RPMI7951 (cell line): ENCODE measurements around the gene IL17RD. TPM values are rescaled to one million over a fixed set of nuclear protein-coding genes. Genes with fewer than 3 reads are reported as not detected.

Source experiments
- DNase-seq: peaks from one replicate; pipeline ENCODE4 v3.0.0-alpha.2; 2012; ENCODE audit warnings: low read depth
- total RNA-seq: library from RNA; depleted of rRNA; stranded (reverse); fragments of >200 nt; shearing (Covaris generic); gene quantifications from 2 replicates; pipeline ENCODE4 v1.2.3, GENCODE V29; 2014

IL17RD gene
- total RNA-seq, 1 experiment from 2014 or later: 8.8 TPM

DNA sequence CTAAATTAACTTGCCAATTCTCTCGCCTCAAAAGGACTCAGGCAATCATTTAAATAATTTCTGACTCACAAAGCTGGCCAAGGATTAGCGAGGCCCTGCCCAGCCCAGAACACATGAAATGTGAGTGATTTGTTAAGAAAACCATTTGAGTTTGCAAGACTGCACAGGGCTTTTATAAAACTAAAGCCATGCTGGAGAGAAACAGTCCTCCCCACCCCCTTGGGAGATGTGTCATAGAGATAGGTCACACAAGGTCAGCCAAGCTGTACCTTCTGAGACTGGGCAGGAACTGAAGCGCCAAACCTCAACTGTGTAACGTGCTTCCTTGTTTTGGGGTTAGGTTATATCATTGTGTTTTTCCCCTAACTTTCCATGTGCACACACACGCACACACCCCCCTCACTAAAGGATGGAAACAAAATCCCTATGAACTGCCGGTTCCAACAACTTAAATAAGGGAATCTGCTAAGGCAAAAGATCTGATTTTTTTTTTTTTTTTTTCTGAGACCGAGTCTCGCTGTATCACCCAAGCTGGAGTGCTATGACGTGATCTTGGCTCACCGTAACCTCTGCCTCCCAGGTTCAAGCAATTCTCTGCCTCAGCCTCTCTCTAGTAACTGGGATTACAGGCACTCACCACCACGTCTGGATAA, 96.6 kb downstream of the IL17RD start:
- peak; percentile 92 for DNase-seq

DNA sequence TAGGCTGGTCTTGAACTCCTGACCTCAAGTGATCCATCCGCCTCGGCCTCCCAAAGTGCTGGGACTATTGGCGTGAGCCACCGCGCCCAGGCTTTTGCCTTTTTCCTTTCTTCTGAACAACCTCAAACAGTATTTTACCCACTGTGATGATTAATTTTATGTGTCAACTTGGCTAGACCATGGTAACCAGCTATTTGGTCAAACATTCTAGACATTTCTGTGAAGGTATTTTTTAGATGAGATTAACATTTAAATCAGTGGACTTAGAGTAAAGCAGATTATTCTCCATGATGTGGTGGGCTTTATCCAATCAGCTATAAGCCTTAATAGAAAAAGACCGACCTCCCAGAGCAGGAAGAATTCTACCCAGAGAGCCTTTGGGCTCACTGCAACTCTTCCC, 98.7 kb downstream of the IL17RD start:
- no peak for DNase-seq

DNA sequence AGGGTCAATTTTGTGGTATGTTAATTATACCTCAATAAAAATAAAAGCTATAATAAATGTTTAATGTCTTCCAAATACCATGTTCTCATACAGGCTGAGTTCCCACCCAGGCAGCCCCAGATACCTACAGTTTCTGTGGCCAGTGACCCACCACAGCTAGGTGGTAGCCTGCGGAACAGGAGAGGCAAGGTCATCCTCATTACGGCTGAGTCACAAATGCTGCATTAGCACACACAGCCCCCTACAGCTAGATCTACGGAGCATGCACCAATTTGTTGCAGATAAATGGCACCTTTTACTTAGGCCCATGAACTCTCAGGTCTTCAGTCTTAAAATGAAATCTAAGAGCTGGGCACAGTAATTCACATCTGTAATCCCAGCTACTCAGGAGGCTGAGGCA, 99.6 kb downstream of the IL17RD start:
- DNase-seq: no peak

DNA sequence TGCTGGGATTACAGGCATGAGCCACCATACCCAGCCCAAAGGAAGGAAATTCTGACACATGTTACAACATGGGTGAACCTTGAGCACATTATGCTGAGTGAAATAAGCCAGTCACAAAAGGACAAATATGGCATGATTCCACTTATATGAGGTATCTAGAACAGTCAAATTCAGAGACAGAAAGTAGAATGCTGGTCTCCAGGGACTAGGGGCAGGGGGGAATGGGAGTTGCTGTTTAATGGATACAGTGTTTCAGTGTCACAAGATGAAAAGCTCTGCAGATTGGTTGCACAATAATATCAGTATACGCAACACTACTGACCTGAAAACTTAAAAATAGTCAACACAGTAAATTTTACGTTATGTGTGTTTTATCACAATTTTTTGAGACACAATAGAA, 100.6 kb downstream of the IL17RD start:
- no peak for DNase-seq

DNA sequence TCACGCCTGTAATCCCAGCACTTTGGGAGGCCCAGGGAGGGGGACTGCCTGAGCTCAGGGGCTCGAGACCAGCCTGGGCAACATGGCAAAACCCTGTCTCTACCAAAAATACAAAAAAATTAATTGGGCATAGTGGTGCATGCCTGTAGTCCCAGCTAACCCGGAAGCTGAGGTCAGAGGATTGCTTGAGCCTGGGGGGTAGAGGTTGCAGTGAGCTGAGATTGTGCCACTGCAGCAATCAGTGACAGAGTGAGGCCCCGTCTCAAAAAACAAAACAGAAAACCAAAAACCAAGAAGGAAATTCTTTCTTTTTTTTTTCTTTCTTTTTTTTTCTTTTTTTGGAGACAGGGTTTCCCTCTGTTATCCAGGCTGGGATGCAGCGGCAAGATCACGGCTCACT, 101.2 kb downstream of the IL17RD start:
- DNase-seq: no peak

DNA sequence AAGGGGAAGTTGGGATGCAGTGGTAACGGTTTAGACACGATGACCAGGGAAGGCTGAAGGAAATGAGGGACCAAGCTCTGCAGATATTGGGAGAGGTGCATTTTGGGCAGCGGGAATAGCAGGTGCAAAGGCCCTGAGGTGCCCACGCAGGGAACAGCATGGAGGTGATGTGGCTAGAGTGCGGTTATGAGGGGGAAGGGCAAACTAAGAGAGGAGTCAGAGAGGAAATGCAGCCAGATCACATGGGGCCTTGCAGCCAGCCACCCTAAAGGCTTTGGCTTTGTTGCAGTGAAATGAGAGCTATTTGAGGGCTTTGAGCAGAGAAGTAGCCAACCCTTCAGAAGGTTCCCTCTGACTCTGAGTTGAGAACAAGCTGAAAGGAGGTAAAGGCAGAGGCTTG, 102.1 kb downstream of the IL17RD start:
- DNase-seq: no peak

DNA sequence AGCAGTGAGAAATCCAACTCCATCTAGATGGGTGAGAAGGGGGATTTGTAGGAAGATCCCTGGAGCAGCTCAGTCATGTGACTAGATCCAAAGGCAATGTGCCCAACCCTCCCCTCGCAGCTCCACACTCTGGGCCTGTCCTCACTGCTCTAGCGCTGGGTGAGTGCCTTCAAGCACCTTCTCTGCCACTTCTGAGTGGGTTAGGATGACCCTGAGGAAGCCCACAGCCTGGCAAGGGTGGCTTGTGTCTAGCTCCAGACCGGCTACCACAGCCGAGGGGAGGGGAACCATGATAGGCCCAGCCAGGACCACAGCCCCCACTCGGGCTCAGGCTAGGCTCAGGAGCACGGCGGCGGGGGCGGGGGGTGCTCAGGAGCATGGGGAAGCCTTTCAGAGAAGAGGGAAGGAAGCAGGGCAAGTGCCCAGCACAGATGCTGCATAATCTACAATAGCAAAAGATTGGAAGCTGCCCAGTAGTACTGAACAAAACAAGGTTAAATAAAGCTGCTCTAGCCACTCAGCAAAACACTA, 103.0 kb downstream of the IL17RD start:
- no peak for DNase-seq

DNA sequence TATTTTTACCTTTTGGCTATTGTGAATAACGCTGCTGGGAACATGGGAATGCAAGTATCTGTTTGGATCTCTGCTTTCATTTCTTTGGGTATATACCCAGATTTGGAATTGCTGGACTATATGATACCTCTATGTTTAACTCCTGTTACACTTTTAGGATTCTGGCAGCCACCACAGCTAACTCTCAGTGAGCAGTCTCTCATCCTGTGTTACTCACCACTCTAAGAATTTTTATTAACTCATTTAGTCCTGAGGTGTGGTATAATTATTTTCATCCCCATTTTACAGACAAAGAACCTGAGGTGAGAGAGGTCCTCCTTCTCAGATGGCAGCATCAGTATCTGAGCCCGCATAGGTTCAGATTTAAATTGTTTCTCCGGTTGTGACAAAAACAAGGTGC, 103.6 kb downstream of the IL17RD start:
- DNase-seq: no peak

DNA sequence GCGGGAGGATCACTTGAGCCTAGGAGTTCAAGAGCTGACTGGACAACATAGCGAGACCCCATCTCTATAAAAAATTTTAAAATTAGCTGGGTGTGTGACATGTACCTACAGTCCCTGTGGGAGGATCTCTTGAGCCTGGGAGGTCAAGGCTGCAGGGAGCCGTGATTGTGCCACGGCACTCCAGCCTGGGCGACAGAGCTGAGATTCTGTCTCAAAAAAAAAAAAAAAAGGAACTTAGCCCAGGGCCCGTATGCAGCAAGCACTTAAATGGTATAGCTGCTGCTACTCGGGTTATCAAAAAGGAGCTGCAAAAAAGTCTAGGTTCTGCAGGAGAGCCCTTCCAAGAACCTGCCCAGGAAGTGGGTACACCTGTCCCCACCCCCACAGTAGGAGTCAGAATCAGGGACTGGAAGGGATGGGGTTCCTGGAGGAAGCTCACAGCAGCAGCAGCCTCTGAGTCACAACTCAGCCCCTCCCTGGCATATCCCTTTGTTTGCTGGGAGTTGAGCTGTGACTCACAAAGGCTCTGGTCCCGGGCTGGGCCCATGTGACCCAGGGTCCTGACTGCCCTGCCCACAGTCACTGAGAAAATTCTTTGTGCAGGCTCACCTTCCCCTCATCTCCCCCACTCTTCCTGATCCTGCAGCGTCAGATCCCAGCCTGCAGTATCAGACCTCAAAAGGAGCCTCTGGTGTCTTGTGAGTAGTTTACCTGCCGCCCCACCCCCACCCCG, 104.9 kb downstream of the IL17RD start, which contains the start of gene SPATA12:
Gene SPATA12 (plus strand): TSS at position 576 of the 733 bp plus-strand sequence. CDS start 13,031 bp downstream, outside the sequence.
- DNase-seq: peak; percentile 93

DNA sequence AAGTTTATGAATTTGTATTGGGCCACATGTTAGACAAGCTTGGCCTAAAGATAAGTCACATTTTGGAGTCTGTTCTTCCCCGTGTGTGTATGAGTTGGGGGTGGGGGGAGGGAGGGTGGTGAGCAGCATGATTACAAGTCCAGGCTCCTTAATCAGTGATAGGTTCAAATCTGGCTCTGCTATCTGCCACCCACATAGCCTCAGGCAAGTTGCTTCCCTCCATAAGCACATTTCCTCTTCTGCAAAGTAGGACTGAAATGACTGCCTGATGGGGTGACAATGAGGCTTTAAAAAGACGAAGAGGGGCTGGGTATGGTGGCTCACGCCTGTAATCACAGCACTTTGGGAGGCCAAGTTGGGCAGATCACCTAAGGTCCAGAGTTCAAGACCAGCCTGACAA, 105.7 kb downstream of the IL17RD start:
- DNase-seq: peak; percentile 76

DNA sequence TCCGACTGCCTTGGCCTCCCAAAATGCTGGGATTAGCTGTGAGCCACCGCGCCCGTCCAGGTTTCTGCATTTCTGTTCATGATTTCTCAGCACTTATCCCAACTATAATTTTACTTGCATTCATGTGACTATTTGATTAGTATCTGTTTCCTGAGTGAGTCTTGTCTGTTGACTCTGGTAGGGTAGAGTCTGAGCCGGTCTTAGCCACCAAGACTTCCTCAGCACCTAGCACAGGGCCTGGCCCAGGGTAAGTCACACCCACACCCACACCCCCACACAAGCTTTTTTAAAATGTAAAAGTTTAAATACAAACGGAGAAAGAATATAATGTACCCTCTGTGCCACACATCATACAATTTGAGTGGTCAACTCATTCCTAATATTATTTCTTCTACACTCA, 107.8 kb downstream of the IL17RD start:
- DNase-seq: no peak

DNA sequence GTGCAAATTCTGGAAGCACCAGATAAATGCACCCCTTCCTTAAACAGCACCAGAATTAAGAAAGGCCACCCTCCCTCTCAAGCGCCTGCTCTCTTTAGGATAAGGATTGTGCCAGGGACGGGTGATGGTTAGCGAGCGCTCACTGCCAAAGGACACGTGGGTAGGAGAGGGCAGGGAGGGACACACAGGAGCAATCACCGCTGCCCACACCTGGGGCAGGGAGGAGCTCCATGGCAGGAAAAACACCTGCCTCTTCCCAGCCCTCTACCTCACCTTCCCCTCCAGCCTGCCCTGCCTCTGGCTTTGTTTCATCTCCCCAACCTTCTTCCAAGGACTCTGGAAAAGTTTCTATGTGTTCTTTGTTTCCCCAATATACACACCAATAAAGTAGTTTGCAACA, 112.0 kb downstream of the IL17RD start:
- DNase-seq: no peak

DNA sequence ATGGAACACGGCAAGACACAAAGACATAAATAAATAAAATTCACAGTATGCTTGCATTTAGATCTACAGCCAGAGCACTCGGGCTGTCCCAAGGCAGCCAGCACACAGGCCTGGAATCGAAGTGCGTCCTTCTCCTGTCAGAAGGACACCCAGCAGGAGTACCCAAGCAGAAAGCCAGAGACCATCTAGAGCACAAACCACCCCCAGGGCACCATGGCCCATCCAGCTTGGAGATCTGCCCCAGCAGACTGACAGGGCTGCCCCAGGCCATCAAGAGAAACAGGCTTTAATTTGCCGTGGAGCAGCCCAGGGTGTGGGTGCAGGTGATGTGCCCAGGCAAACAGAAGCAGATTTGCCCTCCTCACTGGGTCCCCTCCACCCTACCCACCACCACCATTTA, 112.5 kb downstream of the IL17RD start:
- no peak for DNase-seq

DNA sequence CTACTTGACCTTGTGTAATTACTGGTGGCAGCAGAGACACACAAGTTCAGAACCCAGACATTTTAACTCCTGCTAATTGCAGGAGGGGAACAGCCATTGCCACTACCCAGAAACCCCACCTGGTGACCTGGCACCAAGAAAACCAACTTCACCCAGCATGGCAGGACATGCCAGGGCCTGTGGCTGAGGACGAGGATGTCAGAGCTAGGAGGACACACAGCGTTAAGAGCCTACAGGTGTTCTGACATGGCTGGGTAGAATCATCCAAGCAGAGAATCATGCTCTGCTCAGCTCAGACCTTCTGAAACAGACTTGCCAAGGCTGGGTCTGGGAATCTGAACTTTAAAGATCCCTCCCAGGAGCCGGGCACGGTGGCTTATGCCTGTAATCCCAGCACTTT, 116.4 kb downstream of the IL17RD start:
- DNase-seq: no peak

DNA sequence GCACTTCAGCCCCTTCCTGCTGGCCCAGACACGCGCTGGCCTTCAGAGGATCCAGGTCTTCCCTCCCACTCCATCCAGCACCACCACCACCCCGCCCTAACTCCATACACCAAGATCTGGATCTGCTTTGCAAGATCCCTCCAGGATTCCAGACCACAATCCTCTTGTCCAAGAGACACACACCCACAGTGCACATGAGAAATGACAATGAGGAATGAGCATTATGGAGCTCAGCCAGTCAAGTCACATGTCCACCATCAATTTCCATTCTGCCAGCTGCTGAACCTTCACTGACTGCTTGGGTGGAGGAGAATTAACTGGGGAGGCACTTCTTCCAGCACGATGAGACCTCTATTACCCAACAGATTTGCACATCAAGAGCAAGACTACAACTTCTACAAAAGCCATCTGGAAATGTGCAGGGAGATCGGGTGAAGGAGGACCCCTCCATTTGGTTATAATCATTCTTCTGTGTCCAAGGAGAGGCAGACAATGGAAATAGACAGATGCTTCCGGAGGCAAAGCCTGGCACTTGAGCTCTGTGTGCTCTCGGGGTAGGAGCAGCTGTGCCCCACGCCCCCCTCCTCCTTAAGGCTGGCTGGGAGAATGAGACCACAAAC, 117.0 kb downstream of the IL17RD start:
- peak; percentile 31 for DNase-seq

DNA sequence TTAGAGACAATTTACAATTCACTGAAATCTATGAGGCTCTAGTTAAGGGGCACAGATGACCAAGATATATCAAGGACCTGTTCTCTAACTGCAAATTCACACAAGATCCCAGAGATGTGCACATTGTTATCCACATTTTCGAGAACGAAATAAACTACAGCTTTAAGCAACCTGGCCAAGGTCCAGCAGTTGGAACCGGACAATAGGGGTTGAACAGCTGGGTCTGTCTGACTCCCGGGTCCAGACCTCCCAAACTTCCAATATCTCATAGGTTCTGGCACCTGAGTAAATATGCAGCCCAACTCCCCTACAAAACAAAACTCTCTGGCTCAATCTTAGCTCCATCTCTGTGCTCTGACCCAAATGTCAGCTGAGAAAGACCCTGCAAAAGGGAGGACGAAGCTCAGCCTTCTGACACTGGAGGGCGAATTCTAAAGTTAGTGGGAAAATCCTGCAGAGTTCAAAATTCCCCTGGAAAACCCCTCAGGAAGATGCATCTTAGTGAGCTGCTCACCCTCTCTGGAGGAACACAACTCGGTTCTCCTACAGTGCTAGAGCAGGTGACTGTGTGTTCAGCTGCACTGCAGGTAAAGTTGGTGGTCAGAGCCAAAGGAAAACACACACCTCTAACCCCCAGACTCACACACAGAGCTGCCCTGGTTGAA, 118.9 kb downstream of the IL17RD start:
- no peak for DNase-seq

DNA sequence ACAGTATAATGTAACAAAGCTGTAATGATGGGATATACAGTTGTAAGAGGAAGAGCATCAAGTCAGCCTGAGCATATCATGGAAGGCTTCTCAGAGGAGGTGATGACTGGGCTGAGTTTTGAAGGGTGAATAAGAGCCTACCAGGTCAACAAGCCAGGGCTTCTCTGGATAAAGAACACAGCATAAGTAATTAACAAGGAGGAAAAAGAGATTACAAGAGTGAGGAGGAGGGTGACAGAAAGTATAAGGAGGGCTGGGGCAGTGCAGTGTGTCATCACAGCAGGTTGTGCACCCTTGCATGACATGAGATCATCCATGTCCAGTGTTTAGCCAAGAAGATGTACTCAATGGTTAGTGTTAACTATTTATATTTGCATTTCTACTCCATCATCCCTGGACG, 121.6 kb downstream of the IL17RD start:
- DNase-seq: no peak

DNA sequence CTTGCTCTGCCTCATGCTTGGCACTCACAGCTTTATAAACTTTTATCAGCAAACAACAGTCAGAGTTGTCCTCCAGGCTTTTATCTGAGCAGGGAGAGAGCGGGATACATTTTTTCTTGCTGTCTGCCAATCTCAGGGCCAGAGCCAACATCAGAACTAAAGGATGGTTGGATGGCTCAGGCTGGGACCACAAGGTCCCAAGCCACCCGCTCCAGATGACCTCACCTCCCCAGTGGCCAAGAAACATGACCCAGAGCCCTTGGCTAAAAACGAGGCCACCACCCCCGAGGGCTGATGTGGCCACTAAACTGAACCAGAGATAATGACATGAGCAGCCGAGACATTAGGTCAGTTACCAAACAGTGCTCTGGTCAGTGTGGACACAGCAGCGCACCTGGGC, 123.5 kb downstream of the IL17RD start:
- DNase-seq: no peak
